ENCODE measurements around the gene TPTE2.
"Not testable (repeated sequence)": the region's sequence is repeated elsewhere in the genome, so short reads cannot be mapped to it uniquely, and the experiment has no call there.

Gene TPTE2

DNA sequence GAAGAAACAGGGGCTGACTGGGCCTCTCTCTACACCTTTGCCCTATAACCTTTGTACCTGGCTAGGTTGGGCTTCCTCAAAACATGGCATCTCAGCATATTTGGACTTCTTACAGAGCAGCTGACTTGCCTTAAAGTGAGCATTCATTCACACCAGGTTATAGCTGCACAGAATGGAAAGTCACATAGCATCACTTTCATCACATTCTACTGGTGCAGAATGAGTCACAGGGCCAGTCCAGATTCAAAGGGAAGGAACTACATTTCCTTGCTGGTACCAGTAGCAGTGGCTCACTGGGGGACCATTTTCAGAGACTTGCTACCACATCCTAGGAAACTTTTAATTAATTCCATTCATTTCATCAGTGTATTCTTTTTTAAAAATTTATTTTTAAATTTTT is 20.3 kb upstream of the TPTE2 start:
- Histone ChIP-seq H3K4me3 (no peak overlapping the region), H3K27ac (no peak overlapping the region), H3K9ac (ENCODE audit: insufficient read length) (no peak overlapping the region), H3K36me3 (ENCODE audit: insufficient read depth, low read length) (no peaks in the 10 kb centered on the region), H3K9me3 (ENCODE audit: low read depth, low read length) (no peaks in the 10 kb centered on the region)
- no peak for TF ChIP-seq POLR2AphosphoS5 (IDR thresholded peaks at IDR 0.05; ENCODE audit: borderline replicate concordance, low read depth, low read length)
- no peak for TF ChIP-seq FOXP2 (optimal IDR thresholded peaks at IDR 0.05; ENCODE audit: control extremely low read depth, extremely low read length, insufficient read depth)
- no peak for TF ChIP-seq EZH2 (IDR thresholded peaks at IDR 0.05)
- DNase-seq (ENCODE audit: low read depth, low spot score), result no peak

- Histone ChIP-seq H3K9ac (ENCODE audit: insufficient read length) (no peak overlapping the region), H3K36me3 (ENCODE audit: insufficient read depth, low read length) (no peaks in the 10 kb centered on the region), H3K4me3 (no peak overlapping the region), H3K27ac (no peak overlapping the region), H3K9me3 (ENCODE audit: low read depth, low read length) (no peaks in the 10 kb centered on the region)
- TF ChIP-seq EZH2 (IDR thresholded peaks at IDR 0.05) (no peak), POLR2AphosphoS5 (IDR thresholded peaks at IDR 0.05; ENCODE audit: borderline replicate concordance, low read depth, low read length) (no peak), FOXP2 (optimal IDR thresholded peaks at IDR 0.05; ENCODE audit: control extremely low read depth, extremely low read length, insufficient read depth) (no peak)
- DNase-seq (ENCODE audit: low read depth, low spot score), result no peak
These were observed 13.9 kb upstream of the TPTE2 start for GRCh38 chr13:19575230-19575629.

DNA sequence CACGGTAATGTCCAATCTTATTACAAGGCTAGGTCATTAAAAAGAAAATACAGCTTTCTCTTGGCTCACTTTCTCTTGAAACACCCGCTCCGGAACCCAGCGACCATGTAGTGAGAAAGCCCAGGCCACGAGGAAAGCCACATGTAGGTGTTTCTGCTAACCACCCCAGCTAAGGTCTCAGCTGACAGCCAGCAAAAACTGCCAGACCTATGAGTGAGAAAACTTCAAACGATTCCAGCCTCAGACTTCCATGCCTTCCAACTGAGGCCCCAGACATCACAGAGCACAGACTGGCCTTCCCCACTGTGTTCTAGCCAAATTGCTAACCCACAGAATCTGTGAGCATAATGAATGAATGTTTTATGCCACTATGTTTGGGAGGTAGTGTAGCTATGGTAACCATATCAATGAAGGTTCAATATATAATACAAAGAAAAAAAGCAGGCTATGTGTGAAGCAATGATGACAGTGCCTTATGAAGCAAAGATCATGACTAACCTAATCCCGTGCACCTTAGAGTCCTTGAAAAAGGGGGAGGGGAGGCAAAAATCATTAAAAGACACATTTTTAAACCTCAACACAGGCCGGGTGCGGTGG is 11.9 kb upstream of the TPTE2 start:
- Histone ChIP-seq H3K27ac (no peak overlapping the region), H3K9ac (ENCODE audit: insufficient read length) (no peak overlapping the region), H3K4me3 (no peak overlapping the region), H3K36me3 (ENCODE audit: insufficient read depth, low read length) (no peaks in the 10 kb centered on the region), H3K9me3 (ENCODE audit: low read depth, low read length) (no peaks in the 10 kb centered on the region)
- TF ChIP-seq FOXP2 (optimal IDR thresholded peaks at IDR 0.05; ENCODE audit: control extremely low read depth, extremely low read length, insufficient read depth) (no peak), EZH2 (IDR thresholded peaks at IDR 0.05) (no peak), POLR2AphosphoS5 (IDR thresholded peaks at IDR 0.05; ENCODE audit: borderline replicate concordance, low read depth, low read length) (no peak)
- no peak for DNase-seq (ENCODE audit: low read depth, low spot score)

DNA sequence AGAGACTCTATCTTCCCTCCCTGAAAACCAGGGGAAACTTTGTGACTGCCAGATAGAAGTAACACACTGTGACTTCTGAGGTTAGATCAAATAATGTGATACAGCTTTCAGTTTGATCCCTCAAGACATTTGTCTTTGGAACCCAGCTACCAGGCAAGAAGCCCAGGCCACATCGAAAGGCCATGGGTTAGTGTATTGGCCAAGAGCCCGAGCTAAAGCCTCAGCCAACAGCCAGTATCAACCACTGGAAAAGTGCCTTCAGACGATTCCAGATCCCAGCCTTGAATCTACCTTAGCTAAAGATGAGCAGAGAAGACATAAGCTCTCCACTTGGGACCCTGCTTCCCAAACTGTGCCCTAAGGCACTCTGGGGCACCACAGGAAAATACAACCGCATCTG is 10.9 kb upstream of the TPTE2 start:
- no peak for DNase-seq (ENCODE audit: low read depth, low spot score)
- TF ChIP-seq POLR2AphosphoS5 (IDR thresholded peaks at IDR 0.05; ENCODE audit: borderline replicate concordance, low read depth, low read length) (no peak), FOXP2 (optimal IDR thresholded peaks at IDR 0.05; ENCODE audit: control extremely low read depth, extremely low read length, insufficient read depth) (no peak), EZH2 (IDR thresholded peaks at IDR 0.05) (no peak)
- Histone ChIP-seq H3K9ac (ENCODE audit: insufficient read length) (no peak overlapping the region), H3K4me3 (no peak overlapping the region), H3K27ac (no peak overlapping the region), H3K9me3 (ENCODE audit: low read depth, low read length) (no peaks in the 10 kb centered on the region), H3K36me3 (ENCODE audit: insufficient read depth, low read length) (no peaks in the 10 kb centered on the region)

DNA sequence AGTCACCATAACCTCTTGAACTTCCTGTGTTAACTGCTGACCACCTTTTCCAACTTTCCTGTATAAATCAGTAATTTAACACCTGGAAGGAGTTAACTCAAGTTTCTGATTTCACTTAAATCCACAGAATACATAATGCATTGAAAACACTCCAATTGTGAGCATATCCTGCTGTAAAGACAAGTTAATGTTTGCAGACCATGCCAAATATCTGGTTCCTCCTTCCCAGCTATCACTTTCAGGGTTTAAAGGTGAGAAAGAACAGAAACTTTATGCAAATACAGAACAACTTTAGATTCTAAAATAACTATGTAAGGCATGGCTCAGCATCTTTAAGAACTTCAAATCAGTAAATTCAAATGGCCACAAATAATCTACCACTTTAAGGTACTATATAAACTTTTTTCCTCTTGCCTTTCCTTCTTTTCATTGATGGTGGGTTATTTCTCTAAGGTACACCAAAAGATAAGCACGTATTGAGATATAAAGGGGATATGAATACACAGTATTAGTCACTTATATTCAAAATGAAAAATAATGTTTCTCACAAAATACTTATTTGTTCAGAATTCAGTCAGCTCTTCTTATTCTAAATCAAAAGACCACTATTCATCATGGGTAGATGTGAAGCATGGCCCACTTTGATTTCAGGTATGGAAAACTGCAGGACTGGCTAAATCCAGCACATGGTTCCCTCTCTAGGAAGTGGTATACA is 6.6 kb upstream of the TPTE2 start:
- Histone ChIP-seq H3K27ac (no peak overlapping the region), H3K4me3 (no peak overlapping the region), H3K36me3 (ENCODE audit: insufficient read depth, low read length) (no peaks in the 10 kb centered on the region), H3K9ac (ENCODE audit: insufficient read length) (no peak overlapping the region), H3K9me3 (ENCODE audit: low read depth, low read length) (no peaks in the 10 kb centered on the region)
- DNase-seq (ENCODE audit: low read depth, low spot score), result no peak
- TF ChIP-seq EZH2 (IDR thresholded peaks at IDR 0.05) (no peak), FOXP2 (optimal IDR thresholded peaks at IDR 0.05; ENCODE audit: control extremely low read depth, extremely low read length, insufficient read depth) (no peak), POLR2AphosphoS5 (IDR thresholded peaks at IDR 0.05; ENCODE audit: borderline replicate concordance, low read depth, low read length) (no peak)

DNA sequence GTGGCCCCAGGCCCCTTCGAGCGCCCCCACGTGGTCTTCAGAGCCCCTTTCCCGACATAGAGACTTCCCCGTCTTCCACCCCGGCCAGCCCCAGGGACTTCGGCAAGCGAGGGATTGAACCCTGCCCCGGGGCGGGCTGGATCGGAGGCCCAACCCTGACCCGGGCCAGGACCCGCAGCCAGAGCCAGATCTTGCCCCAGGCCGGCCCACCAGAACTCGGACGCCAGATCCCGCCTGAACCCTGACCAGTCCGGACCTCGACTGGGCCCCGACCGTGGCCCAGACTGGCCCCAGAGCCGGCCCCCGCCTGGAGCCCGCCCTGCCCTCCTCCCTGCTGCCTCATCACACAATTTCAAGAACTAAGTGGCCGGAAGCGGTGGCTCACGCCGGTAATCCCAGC is 253 bp upstream of the TPTE2 start:
- Histone ChIP-seq H3K27ac (no peak overlapping the region), H3K9me3 (ENCODE audit: low read depth, low read length) (no peaks in the 10 kb centered on the region), H3K36me3 (ENCODE audit: insufficient read depth, low read length) (no peaks in the 10 kb centered on the region), H3K4me3 (no peak overlapping the region), H3K9ac (ENCODE audit: insufficient read length) (no peak overlapping the region)
- TF ChIP-seq POLR2AphosphoS5 (IDR thresholded peaks at IDR 0.05; ENCODE audit: borderline replicate concordance, low read depth, low read length), result no peak
- no peak for TF ChIP-seq EZH2 (IDR thresholded peaks at IDR 0.05)
- no peak for TF ChIP-seq FOXP2 (optimal IDR thresholded peaks at IDR 0.05; ENCODE audit: control extremely low read depth, extremely low read length, insufficient read depth)
- no peak for DNase-seq (ENCODE audit: low read depth, low spot score)

- H3K9me3 ChIP-seq (ENCODE audit: low read depth, low read length); H3K27ac ChIP-seq; DNase-seq (ENCODE audit: low read depth, low spot score); H3K9ac ChIP-seq (ENCODE audit: insufficient read length); H3K4me3 ChIP-seq; H3K36me3 ChIP-seq (ENCODE audit: insufficient read depth, low read length): not testable (repeated sequence)
These were observed 660 bp downstream of the TPTE2 start for GRCh38 chr13:19560672-19561071.

DNA sequence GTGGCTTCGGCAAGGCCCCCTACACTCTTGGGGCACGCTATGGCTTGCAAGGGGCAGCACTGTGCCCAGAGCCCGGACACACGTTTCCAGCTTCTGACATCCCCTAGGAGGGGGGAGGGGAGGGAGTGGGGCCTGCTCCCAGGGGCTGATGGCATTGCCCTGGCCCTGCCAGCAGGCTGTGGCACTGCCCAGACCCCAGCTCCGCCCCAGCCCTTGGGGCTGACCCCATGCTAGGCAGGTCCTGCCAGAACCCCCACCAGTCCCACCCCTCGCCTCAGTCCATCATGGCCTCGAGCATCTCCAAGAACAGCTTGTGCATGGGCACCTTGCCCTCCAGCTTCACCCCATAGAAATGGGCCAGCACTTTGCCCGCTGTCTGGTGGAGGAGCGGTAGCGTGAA is 1.6 kb downstream of the TPTE2 start:
- not testable (repeated sequence) for H3K27ac ChIP-seq; H3K9ac ChIP-seq (ENCODE audit: insufficient read length); H3K4me3 ChIP-seq; H3K9me3 ChIP-seq (ENCODE audit: low read depth, low read length); H3K36me3 ChIP-seq (ENCODE audit: insufficient read depth, low read length); DNase-seq (ENCODE audit: low read depth, low spot score)

DNA sequence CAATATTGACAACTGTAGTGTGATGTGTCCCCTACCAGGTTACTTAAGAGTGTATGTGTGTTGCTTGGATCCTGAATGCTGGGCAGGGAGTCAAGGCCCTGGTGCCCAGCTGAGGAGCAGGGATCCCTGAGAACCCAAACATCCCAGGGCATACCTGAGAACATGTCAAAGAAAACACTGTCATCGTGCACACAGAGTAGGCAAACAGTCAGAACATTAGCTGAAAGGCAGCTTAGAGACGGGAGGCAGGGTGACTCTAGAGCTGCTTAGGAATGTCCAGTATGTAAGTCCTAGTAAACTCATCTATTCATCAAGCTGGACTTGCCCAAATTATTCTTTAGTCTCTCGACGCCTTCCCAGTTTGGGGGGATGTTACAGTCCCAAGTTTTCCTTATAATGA is 4.0 kb downstream of the TPTE2 start:
- H3K4me3 ChIP-seq; DNase-seq (ENCODE audit: low read depth, low spot score); H3K9ac ChIP-seq (ENCODE audit: insufficient read length); H3K27ac ChIP-seq; H3K36me3 ChIP-seq (ENCODE audit: insufficient read depth, low read length); H3K9me3 ChIP-seq (ENCODE audit: low read depth, low read length): not testable (repeated sequence)

- H3K4me3 ChIP-seq; H3K9me3 ChIP-seq (ENCODE audit: low read depth, low read length); H3K27ac ChIP-seq; H3K36me3 ChIP-seq (ENCODE audit: insufficient read depth, low read length); DNase-seq (ENCODE audit: low read depth, low spot score); H3K9ac ChIP-seq (ENCODE audit: insufficient read length): not testable (repeated sequence)
These were observed 12.1 kb downstream of the TPTE2 start for GRCh38 chr13:19549245-19549644.

- not testable (repeated sequence) for DNase-seq (ENCODE audit: low read depth, low spot score); H3K9me3 ChIP-seq (ENCODE audit: low read depth, low read length); H3K9ac ChIP-seq (ENCODE audit: insufficient read length); H3K27ac ChIP-seq; H3K4me3 ChIP-seq; H3K36me3 ChIP-seq (ENCODE audit: insufficient read depth, low read length)
These were observed 35.7 kb downstream of the TPTE2 start for GRCh38 chr13:19525634-19526033.
